NCI-H526 treated with DMSO at 0.1 percent for 48 hours (cell line): ENCODE results near the gene ANO10.
"Not testable (repeated sequence)": the region's sequence is repeated elsewhere in the genome, so short reads cannot be mapped to it uniquely, and the experiment has no call there.

Experiments
- DNase-seq: peaks from one replicate; lab custom pipeline; 2025; lab: John Stamatoyannopoulos, UW

Gene ANO10

GRCh38 chr3:43580181-43580580 is 41.6 kb downstream of the ANO10 start:
- DNase-seq: no peak

- DNase-seq: no peak
These were observed 48.2 kb downstream of the ANO10 start for GRCh38 chr3:43573576-43573975.

DNA sequence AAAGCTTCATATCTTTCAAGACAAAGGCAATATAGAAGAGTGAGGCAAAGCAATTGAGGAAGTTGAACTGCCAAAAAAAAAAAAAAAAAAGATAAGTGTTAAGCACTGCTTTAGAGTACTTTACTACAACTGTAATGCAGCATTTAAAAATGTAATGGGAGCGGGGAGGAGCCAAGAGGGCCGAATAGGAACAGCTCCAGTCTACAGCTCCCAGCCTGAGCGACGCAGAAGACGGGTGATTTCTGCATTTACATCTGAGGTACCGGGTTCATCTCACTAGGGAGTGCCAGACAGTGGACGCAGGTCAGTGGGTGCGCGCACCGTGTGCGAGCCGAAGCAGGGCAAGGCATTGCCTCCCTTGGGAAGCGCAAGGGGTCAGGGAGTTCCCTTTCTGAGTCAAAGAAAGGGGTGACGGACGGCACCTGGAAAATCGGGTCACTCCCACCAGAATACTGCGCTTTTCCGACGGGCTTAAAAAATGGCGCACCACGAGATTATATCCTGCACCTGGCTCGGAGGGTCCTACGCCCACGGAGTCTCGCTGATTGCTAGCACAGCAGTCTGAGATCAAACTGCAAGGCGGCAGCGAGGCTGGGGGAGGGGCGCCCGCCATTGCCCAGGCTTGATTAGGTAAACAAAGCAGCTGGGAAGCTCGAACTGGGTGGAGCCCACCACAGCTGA is 56.0 kb downstream of the ANO10 start:
- not testable (repeated sequence) for DNase-seq

DNA sequence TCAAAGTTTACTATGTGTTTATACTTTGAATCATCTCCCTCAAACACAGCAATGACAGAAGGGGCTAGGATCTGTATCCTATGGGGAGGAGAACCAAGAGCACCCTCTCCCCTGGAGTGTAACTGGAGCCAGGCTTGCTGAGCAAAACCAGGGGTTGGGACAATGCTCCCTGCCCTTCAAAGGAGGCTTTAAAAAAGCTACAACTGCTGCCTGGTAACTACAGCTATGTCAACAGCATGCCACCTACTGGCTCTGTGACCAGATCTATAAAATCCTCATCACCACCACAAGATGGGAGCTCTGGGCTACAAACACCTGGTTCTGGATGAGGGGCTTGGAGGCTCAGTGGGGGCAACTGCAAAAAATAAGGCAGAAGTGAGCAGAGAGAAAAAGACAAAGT is 61.9 kb downstream of the ANO10 start:
- DNase-seq: no peak

- no peak for DNase-seq
These were observed 63.6 kb downstream of the ANO10 start for GRCh38 chr3:43558171-43558570.

DNA sequence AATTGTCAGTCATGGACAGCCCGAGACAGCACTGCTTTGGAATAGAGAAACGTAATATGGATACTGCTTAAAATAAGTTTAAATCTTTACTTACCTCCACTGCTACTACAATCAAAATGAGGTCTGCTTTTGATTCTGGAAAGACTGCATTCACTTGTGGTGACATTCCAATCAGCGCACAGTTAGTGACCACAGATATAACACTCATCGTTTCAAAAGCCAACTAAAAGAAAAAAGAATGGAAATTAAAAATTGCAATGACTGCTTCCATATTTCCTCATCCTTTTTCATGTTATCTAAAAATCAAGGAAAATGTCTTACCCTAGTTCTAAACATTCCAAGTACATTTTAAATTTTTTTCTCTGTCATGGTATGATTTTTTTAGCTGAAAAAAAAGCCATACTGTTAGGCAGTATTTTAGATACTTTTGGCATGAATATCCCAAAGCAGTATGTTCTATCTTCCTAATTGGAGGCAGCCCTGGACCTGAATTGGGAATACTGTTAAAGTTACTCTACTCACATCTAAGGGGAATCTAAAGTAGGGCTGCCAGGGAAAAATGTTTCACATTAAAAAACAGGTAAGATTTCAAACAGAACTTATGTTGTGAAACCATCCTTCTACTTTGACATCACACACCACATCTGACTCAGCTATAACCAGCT is 72.1 kb downstream of the ANO10 start:
- DNase-seq: no peak

- DNase-seq: peak; percentile 20
These were observed 77.5 kb downstream of the ANO10 start for GRCh38 chr3:43544277-43544676.

- no peak for DNase-seq
These were observed 79.3 kb downstream of the ANO10 start for GRCh38 chr3:43542328-43543043.

GRCh38 chr3:43540624-43541023 is 81.2 kb downstream of the ANO10 start:
- DNase-seq: peak; percentile 3

DNA sequence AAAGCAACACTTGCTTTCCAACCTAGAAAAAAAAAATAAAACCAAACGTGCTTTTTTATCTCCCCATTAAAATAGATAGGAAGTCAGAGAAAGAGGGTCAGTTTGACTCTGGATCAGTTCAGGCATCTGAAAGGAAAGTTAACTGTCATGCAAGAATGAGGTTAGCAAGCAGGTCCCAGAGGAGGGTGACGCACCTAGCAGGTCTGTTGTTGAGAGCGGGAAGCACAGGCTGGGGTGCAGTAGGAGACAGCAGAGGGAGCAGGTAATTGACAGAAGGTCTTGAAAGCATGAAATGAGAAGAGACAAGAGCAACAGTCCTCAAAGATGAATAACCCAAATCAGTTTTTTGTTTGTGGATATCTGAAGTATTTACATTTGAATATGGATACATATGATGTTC is 82.5 kb downstream of the ANO10 start:
- DNase-seq: no peak

GRCh38 chr3:43537225-43537624 is 84.6 kb downstream of the ANO10 start:
- no peak for DNase-seq

GRCh38 chr3:43534675-43535074 is 87.1 kb downstream of the ANO10 start:
- DNase-seq: no peak

DNA sequence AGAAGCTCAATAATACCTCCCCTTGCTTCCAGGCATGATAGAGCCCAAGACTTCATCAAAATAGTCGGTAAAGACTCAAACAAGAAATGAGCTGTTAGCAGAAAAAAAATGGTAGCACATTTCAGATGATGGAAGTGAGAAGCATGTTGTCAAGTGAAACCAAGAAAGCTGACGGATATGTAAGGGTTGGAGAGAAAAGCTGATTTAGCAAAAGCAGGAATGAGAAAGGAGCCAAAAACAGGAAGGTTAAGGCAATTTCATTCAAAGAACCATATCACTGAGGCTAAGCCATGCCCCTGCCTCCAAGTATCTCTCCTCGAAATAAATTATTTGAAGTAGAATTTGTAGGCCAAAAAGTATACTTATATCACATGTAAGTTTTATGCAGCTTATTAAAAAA is 88.8 kb downstream of the ANO10 start:
- DNase-seq: no peak

- no peak for DNase-seq
These were observed 90.0 kb downstream of the ANO10 start for GRCh38 chr3:43531835-43532234.

- no peak for DNase-seq
These were observed 93.2 kb downstream of the ANO10 start for GRCh38 chr3:43528498-43529099.

GRCh38 chr3:43526956-43527355 is 94.9 kb downstream of the ANO10 start:
- no peak for DNase-seq

GRCh38 chr3:43525941-43526607 is 95.7 kb downstream of the ANO10 start:
- no peak for DNase-seq

GRCh38 chr3:43525386-43525785 is 96.4 kb downstream of the ANO10 start:
- no peak for DNase-seq

DNA sequence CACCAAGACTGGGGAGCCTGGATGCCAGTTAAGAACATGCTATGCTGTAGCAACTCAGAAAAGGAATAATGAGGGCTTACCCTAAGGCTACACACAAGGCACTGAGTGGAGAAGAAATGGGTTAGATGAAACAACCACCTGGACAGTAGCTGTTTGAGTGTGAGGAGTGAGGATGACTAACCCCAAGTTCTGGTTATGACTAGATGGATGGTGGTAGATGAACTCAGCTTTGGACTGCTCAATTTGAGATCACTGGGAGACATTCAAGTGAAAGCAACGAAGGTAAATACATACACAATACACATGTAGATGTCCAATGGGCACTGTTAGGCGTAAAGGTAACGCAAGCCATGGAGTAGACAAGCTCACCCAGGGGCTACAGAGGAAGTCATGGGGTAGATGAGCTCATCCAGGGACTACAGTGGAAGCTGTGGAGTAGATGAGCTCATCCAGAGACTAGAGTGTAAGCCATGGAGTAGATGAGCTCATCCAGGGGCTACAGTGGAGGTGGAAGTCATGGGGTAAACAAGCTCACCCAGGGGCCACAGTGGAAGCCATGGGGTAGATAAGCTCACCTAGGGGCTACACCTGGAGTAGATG is 98.3 kb downstream of the ANO10 start:
- DNase-seq: no peak

- DNase-seq: no peak
These were observed 99.0 kb downstream of the ANO10 start for GRCh38 chr3:43522727-43523362.

- DNase-seq: no peak
These were observed 99.9 kb downstream of the ANO10 start for GRCh38 chr3:43521941-43522340.
